ENCODE data around the gene HID1. TPM values are rescaled to one million over a fixed set of nuclear protein-coding genes. Genes with fewer than 3 reads are reported as not detected.
"Not testable (repeated sequence)": the region's sequence is repeated elsewhere in the genome, so short reads cannot be mapped to it uniquely, and the experiment has no call there.

The HID1 gene
- total RNA-seq, 6 experiments from 2014 or later: 0.40 to 0.96 (median 0.56) TPM

GRCh38 chr17:74971842-74972106 lies 785 bp downstream of the HID1 start:
- H3K4me3 Mint-ChIP-seq: no peak overlapping the region
- H3K9me3 Mint-ChIP-seq: no peaks in the 10 kb centered on the region; the same call in 1 of the 2 replicates
- peaks cover 7% of the 10 kb centered on the region for H3K4me1 Mint-ChIP-seq (ENCODE audit: low read depth)
- DNase-seq: no peak
- TF ChIP-seq CTCF (IDR thresholded peaks at IDR 0.05): no peak
- H3K36me3 Mint-ChIP-seq (ENCODE audit: low read depth): peaks cover 5% of the 10 kb centered on the region; the same call in 1 of the 2 replicates
- H3K27me3 Mint-ChIP-seq (ENCODE audit: insufficient read depth): peaks cover 26% of the 10 kb centered on the region
- H3K27ac Mint-ChIP-seq: no peak overlapping the region

- no peak overlapping the region for H3K4me3 Mint-ChIP-seq
- TF ChIP-seq CTCF (IDR thresholded peaks at IDR 0.05): no peak
- H3K9me3 Mint-ChIP-seq: no peaks in the 10 kb centered on the region; the same call in 1 of the 2 replicates
- no peak for DNase-seq
- H3K27ac Mint-ChIP-seq: no peak overlapping the region
- peaks cover 26% of the 10 kb centered on the region for H3K27me3 Mint-ChIP-seq (ENCODE audit: insufficient read depth)
- peaks cover 5% of the 10 kb centered on the region; the same call in 1 of the 2 replicates for H3K36me3 Mint-ChIP-seq (ENCODE audit: low read depth)
- peaks cover 7% of the 10 kb centered on the region for H3K4me1 Mint-ChIP-seq (ENCODE audit: low read depth)
Observed at GRCh38 chr17:74971069-74971841, 1.3 kb downstream of the HID1 start.

GRCh38 chr17:74970395-74970794 lies 2.2 kb downstream of the HID1 start:
- no peak for TF ChIP-seq CTCF (IDR thresholded peaks at IDR 0.05)
- peaks cover 7% of the 10 kb centered on the region for H3K4me1 Mint-ChIP-seq (ENCODE audit: low read depth)
- H3K4me3 Mint-ChIP-seq: no peak overlapping the region
- no peak for DNase-seq
- no peaks in the 10 kb centered on the region; the same call in 1 of the 2 replicates for H3K9me3 Mint-ChIP-seq
- H3K27ac Mint-ChIP-seq: no peak overlapping the region
- H3K27me3 Mint-ChIP-seq (ENCODE audit: insufficient read depth): peaks cover 26% of the 10 kb centered on the region
- H3K36me3 Mint-ChIP-seq (ENCODE audit: low read depth): peaks cover 5% of the 10 kb centered on the region; the same call in 1 of the 2 replicates

- not testable (repeated sequence) for H3K36me3 Mint-ChIP-seq (ENCODE audit: low read depth); H3K4me3 Mint-ChIP-seq; H3K27ac Mint-ChIP-seq; DNase-seq; H3K4me1 Mint-ChIP-seq (ENCODE audit: low read depth); H3K9me3 Mint-ChIP-seq
- H3K27me3 Mint-ChIP-seq (ENCODE audit: insufficient read depth): peaks cover 26% of the 10 kb centered on the region
Observed at GRCh38 chr17:74969501-74969900, 3.1 kb downstream of the HID1 start.

GRCh38 chr17:74968361-74968780 lies 4.2 kb downstream of the HID1 start:
- Mint-ChIP-seq H3K36me3 (ENCODE audit: low read depth) (peaks cover 5% of the 10 kb centered on the region; the same call in 1 of the 2 replicates), H3K27ac (no peak overlapping the region), H3K9me3 (no peaks in the 10 kb centered on the region; the same call in 1 of the 2 replicates), H3K27me3 (ENCODE audit: insufficient read depth) (peaks cover 20% of the 10 kb centered on the region), H3K4me1 (ENCODE audit: low read depth) (peaks cover 7% of the 10 kb centered on the region), H3K4me3 (no peak overlapping the region)
- no peak for TF ChIP-seq CTCF (IDR thresholded peaks at IDR 0.05)
- DNase-seq: no peak

- H3K4me1 Mint-ChIP-seq (ENCODE audit: low read depth): peaks cover 11% of the 10 kb centered on the region
- TF ChIP-seq CTCF (IDR thresholded peaks at IDR 0.05): no peak
- no peaks in the 10 kb centered on the region for H3K9me3 Mint-ChIP-seq
- H3K27me3 Mint-ChIP-seq (ENCODE audit: insufficient read depth): peaks cover 3% of the 10 kb centered on the region
- H3K27ac Mint-ChIP-seq: no peak overlapping the region
- no peak for DNase-seq
- no peaks in the 10 kb centered on the region for H3K36me3 Mint-ChIP-seq (ENCODE audit: low read depth)
- no peak overlapping the region for H3K4me3 Mint-ChIP-seq
Observed at GRCh38 chr17:74964988-74965622, 7.5 kb downstream of the HID1 start.
